Adrenal gland (tissue), 5 donors: ENCODE measurements around the gene RAB40A.

Source experiments
- POLR2A ChIP-seq, 2 donors: fragments of 450-650 bp; IDR thresholded peaks; one replicate each; pipeline ENCODE4 v1.6.1; 2017; ENCODE audit warnings: antibody characterized with exemption in 2 of 2, mild to moderate bottlenecking in 2 of 2, moderate library complexity in 1 of 2
- TF ChIP-seq, protein P1 (sequence below), 6 experiments: fragments of 450-650 bp in 4 of 6; fragments of 200-600 bp in 2 of 6; sonication (generic) in 1 of 6; IDR thresholded peaks; 1 replicate in 5 of 6; 2 replicates in 1 of 6; pipeline versions ENCODE4 v1.5.1 to v1.8.0; 2016 to 2021; ENCODE audit warnings: antibody characterized with exemption in 6 of 6, mild to moderate bottlenecking in 2 of 6, moderate library complexity in 1 of 6
- donor health status: DM: no; HTN: no; CAD: no.

DNA sequence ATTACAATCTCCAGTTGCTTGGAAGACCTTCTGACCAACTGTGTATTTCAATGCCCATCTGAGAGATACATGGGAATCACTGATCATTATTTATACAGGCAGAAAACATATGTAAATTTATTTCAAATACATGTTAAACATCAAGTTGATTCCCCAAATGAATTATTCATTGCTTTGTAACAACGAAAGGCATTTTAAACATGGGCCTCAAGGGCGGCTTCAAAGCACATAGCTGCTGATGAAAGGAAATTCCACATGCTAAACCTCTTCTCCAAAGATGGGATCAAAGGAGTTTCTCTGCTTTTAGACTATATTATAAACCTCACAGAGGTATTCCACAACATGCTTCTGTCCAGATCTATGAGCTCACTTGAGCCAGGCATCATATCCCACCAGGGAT is 4.3 kb upstream of the RAB40A start:
- TF ChIP-seq, protein P1, sequence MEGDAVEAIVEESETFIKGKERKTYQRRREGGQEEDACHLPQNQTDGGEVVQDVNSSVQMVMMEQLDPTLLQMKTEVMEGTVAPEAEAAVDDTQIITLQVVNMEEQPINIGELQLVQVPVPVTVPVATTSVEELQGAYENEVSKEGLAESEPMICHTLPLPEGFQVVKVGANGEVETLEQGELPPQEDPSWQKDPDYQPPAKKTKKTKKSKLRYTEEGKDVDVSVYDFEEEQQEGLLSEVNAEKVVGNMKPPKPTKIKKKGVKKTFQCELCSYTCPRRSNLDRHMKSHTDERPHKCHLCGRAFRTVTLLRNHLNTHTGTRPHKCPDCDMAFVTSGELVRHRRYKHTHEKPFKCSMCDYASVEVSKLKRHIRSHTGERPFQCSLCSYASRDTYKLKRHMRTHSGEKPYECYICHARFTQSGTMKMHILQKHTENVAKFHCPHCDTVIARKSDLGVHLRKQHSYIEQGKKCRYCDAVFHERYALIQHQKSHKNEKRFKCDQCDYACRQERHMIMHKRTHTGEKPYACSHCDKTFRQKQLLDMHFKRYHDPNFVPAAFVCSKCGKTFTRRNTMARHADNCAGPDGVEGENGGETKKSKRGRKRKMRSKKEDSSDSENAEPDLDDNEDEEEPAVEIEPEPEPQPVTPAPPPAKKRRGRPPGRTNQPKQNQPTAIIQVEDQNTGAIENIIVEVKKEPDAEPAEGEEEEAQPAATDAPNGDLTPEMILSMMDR (IDR thresholded peaks at IDR 0.05) = no peak
- no peak for TF ChIP-seq POLR2A (IDR thresholded peaks at IDR 0.05)
